Activated CD4-positive, alpha-beta T cell treated with anti-CD3 and anti-CD28 coated beads for 4 hours (primary cell): ENCODE data around the gene SRP14.

ENCODE experiments used
- DNase-seq, 2 donors: peaks; one replicate each; pipeline ENCODE4 v3.0.0-alpha.2; 2020

The SRP14 gene

GRCh38 chr15:40067921-40068624 is 29.1 kb upstream of the SRP14 start:
- no peak for DNase-seq

GRCh38 chr15:40066589-40066988 is 27.6 kb upstream of the SRP14 start:
- no peak for DNase-seq

- no peak for DNase-seq
Observed at GRCh38 chr15:40065166-40065565, 26.2 kb upstream of the SRP14 start.

GRCh38 chr15:40064231-40064894 is 25.4 kb upstream of the SRP14 start:
- DNase-seq: no peak

- no peak for DNase-seq
Observed at GRCh38 chr15:40063563-40064011, 24.6 kb upstream of the SRP14 start.

GRCh38 chr15:40062816-40063562 is 24.0 kb upstream of the SRP14 start:
- no peak for DNase-seq

- no peak for DNase-seq
Observed at GRCh38 chr15:40061212-40061901, 22.4 kb upstream of the SRP14 start.

GRCh38 chr15:40060236-40060961 is 21.4 kb upstream of the SRP14 start:
- no peak for DNase-seq

GRCh38 chr15:40059821-40060220 is 20.8 kb upstream of the SRP14 start:
- DNase-seq: no peak

GRCh38 chr15:40058476-40059140 is 19.6 kb upstream of the SRP14 start:
- DNase-seq: no peak

GRCh38 chr15:40055576-40056293 is 16.8 kb upstream of the SRP14 start:
- DNase-seq: no peak

GRCh38 chr15:40054855-40055575 is 16.0 kb upstream of the SRP14 start:
- no peak for DNase-seq

- DNase-seq: no peak
Observed at GRCh38 chr15:40054605-40054854, 15.5 kb upstream of the SRP14 start.

- no peak for DNase-seq
Observed at GRCh38 chr15:40053831-40054604, 15.0 kb upstream of the SRP14 start.

GRCh38 chr15:40053079-40053830 is 14.3 kb upstream of the SRP14 start:
- DNase-seq: no peak

- DNase-seq: no peak
Observed at GRCh38 chr15:40052604-40053003, 13.6 kb upstream of the SRP14 start.

- DNase-seq: no peak
Observed at GRCh38 chr15:40051616-40052415, 12.8 kb upstream of the SRP14 start.

GRCh38 chr15:40050788-40051470 is 11.9 kb upstream of the SRP14 start:
- DNase-seq: no peak
